Measurements from ENCODE around the gene ADARB2.

ADARB2 gene

DNA sequence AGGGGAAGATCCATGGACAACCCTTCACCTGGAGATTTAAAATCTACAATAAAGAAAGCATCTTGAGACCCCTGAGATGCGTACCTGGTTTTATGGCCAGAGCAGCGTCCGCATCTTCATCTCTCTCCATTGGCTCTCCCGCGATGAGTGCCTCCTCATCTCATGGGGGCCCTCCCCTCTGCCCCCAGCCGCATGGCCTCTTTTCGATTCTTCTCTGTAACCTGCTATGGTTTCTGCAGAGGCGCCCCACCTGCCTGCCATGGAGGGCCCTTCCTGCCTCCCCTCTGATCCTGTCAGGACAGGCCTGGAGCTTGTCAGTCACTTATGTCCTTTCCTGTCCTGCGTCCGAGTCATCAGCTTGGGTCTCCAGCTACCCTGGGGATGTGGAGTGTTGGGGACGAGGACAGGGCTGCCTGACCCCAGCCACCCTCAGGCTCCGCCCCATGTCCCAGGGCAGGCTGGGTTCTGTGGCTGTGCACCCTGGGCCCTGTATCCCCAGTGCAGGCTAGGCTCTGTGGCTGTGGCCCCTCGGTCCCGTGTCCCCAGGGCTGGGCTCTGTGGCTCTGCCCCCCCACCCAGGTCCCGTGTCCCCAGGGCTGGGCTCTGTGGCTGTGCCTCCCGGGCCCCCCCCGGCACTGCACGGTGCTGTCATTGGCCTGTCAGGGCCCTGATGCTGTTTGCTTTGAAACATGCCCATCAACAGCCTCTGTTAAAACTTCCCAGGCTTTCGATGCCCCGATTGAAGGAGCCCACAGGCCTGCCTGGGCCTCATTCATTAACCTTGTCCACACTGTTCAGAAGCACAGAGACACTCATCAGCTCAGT is 581.3 kb downstream of the ADARB2 start:
- DNase-seq = no peak

DNA sequence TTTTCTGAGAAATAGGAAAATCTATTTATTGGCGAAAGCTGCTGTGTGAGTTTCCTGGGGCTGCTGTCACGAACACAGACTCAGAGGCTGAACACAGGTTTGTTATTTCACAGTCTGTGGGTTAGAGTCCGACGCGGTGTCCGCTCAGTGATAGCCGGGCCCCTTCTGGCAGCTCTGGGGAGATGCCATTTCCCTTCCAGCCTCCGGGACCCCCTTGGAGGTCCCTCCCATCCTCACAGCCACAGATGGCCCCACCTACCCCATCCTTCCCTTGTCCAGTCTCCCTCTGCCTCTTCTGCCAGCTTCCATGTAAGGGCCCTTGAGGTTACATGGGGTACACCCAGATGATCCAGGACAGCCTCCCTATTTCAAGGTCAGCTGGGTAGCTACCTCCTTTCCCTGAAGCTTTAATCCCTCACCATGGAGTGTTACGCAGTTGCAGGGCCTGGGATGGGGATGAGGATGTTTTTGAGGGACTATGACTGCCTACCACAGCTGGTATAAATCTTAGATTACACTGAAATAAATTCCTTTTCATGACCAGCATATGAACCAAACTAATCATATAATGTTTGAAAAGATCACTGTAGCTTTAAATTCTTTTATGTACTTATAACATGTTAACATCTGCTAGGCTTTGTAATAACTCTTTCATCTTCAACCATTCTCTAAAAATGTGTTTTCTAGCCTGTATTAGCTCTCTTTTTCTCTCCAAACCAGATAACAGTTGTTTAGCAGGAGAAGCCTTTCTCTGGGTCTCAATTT is 582.6 kb downstream of the ADARB2 start:
- DNase-seq = no peak

DNA sequence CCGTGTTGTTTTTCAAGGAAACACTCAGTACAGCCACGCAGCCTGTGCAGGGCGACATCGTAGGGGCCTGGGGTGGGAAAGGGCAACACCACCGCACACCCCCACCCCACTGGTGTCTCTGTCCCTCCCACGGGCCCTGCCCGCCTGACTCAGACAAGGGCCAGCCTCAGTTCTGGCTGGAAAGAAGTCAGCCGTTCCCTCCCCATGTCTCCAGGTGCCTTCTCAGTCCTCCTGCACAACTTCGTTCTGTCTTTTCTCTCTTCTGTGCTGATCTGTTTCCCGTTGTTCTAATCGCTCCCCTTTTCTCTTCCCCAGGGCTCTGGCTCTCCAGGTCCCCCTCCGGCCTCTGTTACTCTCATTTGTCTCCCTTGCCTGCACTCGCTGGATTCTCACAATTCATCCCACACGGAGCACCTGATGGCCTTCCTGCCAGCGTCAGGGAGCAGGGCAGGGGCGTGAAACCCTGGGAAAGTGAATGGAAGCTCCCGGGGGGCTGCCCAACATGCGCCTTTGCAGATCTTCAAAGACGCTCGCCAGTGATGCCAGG is 583.4 kb downstream of the ADARB2 start:
- no peak for DNase-seq

DNA sequence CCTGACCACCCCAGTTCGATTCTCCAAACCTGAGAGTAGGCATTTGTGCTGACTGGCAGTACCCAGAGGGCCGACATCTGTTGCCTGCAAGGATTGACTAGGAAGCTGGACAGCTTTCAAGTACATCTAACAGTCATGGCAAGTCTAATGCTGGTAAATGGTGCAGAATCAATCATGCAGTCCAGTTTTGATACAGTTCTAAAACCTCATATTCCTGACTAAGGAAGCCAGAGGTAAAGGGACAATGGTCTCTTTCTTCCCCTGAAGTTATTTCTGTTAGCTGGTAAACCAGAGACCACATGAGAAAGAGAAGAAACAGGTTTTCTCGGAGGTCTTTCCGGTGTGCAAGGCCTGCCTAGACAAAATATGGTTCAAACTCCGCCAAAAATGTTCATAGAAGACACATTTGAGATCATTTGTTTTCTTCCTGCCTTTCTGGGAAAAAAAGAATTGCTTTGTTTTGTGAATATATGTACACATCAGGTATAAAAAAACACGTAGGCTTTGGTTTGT is 584.0 kb downstream of the ADARB2 start:
- no peak for DNase-seq

DNA sequence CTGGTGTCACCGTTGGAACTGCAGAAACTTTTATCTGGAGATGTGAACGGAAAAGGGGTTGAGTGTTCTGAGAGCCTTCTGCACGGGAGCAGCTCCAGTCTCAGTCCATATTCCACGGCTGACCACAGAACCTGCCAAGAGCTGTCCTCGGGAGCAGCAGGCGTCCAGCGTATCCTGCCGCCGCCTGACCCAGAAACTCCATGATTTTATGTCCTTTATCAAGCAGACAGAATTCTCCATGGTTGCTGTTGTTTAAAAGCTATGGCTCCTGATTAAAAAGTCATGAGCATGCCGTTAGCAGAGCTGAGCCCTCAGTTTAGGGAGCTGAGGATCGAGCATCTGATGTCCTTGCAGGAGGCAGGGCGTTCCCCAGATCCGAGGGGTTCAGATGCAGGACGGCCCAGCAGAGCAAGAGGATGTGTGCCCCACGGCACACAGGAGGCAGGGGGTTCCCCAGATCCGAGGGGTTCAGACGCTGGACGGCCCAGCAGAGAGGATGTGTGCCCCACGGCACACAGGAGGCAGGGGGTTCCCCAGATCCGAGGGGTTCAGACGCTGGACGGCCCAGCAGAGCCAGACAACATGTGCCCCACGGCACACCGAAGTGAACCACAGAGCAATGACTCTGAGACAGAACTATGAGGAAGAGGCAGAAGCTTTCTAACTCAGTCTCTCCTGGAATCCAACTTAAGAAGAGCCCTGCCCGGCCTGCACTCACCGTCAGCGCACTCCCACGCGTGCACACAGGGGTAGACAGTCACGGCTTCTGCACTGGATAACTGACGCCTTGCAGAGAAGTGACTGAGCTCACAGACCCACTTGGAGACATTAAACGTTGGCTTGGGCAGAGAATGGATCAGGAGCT is 584.7 kb downstream of the ADARB2 start:
- no peak for DNase-seq

DNA sequence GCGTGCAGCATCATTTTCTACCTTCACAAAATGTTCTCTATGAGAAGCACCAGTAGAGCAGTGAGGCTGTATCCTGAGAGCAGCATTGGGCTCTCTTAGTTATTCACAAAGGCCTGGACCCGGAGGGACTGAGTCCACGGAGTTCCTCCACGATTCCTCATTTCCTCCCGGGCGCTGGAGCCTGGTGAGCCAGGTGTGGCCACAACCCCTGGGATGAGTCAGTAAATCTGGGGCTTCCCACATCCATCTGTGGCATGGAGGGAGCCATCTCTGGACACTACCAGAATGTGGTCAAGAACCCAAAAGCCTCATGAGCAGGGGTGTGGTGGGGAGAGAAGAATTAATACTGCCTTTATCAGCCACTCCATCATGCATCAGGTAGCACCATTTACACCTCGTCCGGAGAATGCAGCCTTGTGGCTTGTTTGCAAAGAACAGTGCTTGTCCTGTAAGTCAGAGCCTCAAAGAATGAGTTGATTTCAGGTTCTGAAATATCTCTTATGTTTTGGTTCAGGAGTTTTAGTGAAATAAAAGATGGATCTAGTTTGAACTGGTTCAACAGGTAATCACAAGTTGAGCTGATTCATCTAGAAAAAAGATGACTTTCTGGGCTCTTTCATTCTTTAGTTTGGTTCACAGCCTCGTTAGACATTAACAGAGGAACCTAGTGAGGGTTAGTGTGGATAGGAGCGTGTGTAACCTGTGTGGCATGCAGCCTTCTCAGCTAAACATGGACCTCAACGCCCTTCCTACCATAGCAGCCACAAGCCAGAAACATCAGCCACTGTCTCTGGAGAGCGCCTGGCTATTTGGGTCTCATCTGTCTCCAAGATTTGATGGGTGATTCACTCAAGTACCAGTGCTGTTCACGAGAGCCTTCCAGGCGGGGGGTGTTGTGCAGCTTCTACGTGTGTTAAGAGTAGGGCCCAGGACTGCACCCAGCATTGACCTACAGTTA is 586.0 kb downstream of the ADARB2 start:
- DNase-seq = no peak

DNA sequence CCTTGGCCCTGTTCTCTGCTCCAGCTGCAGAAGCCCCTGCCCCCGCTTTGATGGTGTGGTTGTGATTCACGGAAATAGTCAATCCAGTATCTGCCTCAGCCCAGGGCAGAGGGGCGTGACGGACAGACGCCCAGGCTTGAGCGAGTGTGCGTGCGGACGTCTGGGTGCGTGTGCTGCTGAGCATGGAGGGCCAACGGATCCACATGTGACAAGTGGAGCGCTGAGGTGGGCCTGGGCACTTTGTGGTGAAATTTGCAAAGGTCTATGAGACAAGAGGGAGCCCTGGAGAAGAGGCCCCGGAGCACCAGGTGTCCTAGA is 586.7 kb downstream of the ADARB2 start:
- DNase-seq = no peak

DNA sequence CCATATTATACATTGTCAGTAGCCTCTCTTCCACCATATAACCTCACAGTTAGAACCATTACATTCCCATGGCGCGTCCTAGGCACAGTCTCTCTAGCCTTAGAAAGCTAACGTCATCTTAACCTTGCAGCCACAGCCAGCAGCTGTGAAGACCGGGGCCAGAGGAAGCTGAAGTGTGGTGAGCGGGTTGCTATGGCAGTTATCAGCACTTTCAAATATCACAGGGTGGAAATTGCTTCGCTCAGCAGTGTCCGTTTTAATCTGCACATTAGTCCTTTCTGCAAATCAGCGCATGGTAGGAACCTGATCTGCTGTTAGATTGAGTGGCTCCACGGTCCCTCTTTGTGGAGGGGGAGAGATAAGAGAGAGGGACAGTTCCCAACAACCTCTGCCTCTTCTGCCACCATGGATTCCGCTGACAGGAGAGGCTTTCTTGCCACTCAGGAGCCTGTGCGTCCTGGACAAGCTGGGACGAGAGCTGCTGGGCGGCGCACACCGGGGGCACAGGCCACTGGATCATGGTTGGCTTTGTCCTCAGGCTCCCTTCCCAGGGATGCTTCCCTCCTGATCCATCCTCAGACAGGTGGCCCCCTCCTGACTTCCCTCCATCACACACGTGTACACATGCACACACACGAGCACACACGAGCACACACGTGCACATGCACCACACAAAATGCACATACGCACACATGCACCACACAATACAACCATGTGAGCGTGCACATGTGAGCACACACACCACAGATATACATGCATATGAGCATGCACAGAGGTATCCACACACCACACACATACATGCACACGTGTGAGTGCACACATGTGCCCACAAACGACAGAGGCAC is 587.3 kb downstream of the ADARB2 start:
- no peak for DNase-seq

DNA sequence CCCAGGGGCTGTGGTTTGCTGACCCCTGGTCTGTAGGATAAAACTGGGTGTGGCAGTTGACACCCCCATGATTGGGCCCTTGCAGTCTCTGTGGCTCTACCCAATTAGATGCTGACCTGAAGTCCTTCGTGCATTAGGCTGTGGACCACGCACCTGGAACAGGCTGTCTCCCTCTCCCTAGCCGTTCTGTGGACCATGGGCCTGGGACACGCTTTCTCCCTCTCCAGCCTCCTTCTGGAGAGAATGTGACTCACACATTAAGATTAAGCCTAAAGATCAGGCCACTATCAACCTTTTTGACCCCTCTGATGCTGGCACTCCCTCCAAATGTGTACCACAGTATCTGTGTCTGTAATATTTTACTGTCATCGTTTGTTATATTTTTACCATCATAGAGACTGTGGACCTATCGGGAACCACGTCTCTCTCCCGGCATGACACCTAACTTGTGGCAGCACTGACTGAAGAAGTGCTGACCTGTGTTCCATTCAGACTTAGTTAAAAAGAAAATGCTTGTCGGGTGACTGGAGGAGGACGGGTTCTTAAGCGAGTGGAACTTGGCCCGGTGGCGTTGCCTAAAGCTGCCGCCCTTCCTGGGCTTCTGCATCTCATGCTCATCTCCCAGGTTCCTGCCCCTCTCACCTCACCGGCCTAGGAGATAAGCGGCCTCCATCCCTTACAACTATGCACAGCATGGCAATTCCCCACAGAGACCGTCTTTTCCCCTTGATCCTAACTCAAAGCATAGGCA is 588.3 kb downstream of the ADARB2 start:
- DNase-seq = no peak

DNA sequence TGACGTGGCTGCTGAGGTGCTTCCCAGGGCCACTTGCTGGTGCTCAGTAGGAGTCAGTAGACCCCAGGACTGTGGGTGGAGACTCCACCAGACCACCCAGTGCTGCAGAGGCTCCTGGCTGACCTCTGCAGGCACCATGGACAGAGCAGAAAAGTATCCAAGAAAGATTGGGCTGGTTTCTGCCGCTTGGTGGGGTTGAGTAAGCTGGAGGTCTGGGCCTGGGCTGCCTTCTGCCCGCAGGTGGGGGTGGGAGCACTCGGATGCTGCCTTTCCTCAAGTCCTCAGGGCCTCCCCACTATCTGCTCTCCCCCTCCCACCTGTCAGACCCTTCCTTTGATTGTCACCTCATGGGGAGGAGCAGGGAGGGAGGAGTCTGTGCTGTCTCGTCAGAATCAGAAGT is 589.5 kb downstream of the ADARB2 start:
- DNase-seq = no peak

DNA sequence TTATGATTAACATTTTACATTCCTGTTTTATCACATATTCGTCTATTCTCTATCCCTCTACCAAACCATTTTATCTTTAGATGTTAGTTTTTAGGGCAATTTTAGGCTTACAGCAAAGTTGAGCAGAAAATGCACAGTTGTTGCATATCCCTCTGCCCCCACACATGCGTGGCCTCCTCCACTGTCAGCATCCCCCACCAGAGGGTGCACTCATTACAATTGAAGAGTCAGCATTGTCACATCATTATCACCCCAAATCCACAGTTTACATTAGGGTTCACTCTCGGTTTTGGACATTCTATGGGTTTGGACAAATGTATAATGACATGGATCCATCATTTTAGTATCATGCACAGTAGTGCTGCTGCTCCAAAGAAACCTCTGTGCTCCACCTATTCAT is 594.7 kb downstream of the ADARB2 start:
- DNase-seq = no peak

DNA sequence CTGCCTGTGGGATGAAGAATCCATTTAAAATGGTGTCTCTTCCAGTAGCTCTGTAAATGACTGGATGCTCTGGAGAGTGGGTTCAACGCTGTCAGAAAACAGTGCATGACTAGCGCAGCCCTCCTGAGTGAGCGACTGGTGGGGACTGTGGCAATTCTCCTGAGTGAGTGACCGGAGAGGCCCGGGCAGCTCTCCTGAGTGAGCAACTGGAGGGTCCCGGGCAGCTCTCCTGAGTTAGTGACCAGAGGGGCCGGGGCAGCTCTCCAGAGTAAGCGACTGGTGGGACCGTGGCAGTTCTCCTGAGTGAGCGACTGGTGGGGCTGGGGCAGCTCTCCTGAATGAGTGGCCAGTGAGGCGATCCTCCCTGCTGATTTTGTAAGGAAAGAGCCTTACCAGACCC is 595.6 kb downstream of the ADARB2 start:
- DNase-seq = no peak

DNA sequence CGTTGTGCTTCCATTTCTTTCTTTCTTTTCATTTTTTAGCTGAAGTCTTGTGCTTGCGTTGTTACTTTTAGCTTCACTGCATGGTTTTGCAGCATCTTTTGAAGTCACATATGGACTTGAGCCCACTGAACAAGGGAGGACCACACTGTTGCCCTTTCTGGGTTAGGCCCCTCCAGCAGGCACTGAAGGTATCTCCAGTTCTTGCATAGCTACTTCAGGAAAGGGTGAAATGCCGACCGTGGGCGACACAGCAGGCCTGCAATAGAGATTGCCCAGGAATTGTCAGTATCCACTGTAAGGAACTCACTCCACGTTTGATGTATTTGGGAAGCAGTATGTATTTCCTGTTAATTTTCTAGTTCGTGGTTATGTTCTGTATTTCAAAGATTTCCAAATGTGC is 596.1 kb downstream of the ADARB2 start:
- DNase-seq = no peak

DNA sequence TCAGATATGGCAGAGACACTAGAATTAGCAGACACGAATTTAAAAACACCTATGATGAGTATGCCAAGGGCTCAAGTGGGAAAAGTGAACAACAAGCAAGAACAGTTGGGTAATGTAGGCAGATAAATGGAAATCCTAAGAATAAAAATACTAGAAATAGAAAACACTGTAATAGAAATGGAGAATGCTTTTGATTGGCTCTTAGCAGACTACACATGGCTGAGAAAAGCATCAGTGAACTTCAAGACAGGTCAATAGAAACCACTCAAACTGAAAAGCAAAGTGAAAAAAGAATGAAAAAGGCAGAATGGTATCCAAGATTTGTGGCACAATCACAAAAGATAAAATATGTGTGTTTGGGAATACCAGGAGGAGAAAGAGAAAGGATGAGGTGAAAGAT is 598.8 kb downstream of the ADARB2 start:
- no peak for DNase-seq

DNA sequence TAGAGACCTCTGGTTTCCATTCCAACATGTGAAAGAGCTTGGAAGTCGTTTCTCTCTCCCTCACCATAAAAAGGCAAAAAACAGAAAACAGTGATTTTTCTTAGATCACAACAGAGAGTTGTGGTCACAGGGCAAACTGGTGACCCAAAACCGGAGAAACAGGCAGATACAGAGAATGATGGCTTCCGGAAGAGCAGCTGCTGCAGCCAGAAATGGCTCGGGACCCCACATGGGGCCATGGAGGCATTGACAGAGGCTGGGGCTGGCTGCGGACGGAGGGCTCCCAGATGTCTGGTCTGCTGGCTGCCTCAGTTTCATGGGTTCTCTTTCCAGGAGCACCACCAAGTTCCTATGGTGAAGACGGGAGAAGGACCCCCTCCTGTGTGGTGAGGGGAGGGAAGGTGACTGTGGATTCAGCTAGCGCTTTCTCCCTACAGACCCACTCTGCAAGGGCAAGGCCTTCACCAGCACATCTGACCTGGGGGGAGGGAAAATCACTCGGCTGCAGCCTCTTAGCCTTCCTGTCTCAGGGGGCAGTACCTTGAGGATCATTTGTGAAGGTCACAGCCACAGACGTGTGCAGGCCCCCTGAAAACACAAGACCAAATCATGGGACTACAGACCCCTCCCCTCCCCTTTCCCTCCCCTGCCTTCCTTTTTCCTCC is 599.7 kb downstream of the ADARB2 start:
- DNase-seq = no peak

DNA sequence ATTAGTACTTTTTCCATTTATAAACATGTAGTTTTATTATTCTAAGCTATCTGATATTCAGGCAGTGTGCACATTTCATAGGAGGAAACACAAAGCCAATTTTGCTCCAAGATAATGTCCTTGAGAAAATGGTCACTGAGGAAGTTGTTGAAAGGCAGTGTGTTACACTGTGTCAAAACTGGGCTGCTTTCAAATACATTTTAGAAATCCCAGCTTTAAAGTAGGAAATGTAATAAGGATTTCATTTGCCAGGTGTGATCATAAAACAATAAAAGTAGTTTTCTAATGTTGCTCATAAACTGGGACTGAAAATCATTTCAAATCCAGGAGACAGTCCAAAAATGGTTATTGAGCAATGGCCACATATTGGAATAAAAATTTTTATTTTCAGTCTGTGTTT is 601.1 kb downstream of the ADARB2 start:
- no peak for DNase-seq

DNA sequence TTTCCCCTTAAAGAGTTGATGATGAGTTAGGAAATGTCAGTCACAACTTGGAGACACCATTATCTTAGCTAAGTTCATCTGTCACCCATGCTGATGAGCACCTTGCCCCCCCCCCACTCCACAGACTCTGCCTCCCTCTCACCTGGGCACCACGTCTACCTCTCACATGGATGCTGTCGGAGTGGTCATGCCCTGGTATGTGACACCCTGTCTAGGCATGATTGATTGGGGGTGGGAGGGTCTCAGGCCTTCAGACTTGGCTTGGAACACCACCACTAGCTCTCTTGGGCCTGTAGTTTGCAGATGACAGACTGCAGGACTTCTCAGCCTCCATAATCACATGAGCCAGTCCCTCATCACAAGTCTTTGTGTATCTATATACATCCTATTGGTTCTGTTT is 603.2 kb downstream of the ADARB2 start:
- no peak for DNase-seq

DNA sequence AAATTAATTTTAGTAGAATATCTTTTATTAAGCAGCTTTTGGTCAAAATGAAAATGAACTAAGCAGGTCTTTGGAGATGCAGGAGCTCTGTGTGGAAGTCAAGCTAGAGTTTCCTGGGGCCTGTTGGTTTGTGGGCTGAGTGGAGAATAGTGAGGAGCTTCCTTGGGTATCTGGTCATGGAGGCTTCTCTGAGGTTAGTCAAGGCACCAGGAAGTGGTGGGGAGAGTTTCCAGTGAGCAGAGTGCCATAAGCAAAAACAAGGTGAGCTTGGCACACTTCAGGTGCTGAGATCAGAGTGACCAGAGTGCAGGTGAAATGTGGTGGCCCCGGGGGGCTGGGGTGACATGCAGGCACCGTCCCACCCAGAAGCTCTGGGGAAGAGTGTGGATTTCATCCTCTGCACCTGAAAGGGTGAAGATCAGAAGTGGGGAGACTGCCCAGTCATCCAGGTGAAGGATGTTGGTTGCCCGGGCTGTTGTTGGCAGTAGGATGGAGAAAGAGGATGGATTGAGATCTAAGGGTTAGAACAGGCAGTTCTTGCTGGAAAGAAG is 603.8 kb downstream of the ADARB2 start:
- no peak for DNase-seq

DNA sequence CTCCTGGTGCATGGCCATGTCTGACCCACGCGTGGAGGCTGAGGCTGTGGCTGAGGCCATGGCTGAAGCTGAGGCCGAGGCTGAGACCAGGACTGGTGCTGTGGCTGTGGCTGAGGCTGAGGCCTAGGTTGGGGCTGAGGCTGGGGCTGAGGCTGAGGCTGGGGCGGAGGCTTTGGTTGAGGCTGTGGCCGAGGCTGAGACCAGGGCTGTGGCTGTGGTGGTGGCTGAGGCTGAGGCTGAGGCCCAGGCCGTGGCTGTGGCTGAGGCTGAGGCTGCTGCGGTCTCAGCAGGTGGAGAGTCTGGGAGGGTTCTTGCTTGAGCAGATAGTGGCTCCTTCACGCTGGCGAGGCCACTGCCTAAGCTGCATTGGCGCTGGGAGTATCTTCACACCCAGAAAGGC is 604.7 kb downstream of the ADARB2 start:
- no peak for DNase-seq
